H1 (cell line): ENCODE measurements around the gene SORL1-AS1.
A peak's percentile ranks its signal among the peaks of the same experiment; 100 is the strongest.

Experiments
- CTCF ChIA-PET: fragments of 300-600 bp; sonication (Branson Sonifier 250); formaldehyde crosslinking; loops from one replicate; lab custom pipeline; 2021; ENCODE audit not compliant: partially characterized antibody; lab: Charles Lee
- POLR2A ChIA-PET: fragments of 300-600 bp; sonication (Branson Sonifier 250); formaldehyde crosslinking; loops from one replicate; lab custom pipeline; 2021; ENCODE audit warnings: inconsistent platforms; ENCODE audit not compliant: partially characterized antibody; lab: Charles Lee
- DNase-seq, 2 experiments: peaks; one replicate each; pipeline versions ENCODE4 v3.0.0 to v3.0.0-alpha.2; 2010 to 2022; ENCODE audit warnings: low spot score in 2 of 2, low read depth in 1 of 2, mixed read lengths in 1 of 2
- FAIRE-seq: peaks from 2 replicates; lab custom pipeline; 2011; peaks lifted over from hg19 to GRCh38; lab: Jason Lieb, UNC
- H2AFZ ChIP-seq: 2 replicates; pipeline ENCODE4 v1.8.1; 2012; ENCODE audit warnings: low read length, inconsistent platforms
- H2AK5ac ChIP-seq: 2 replicates; pipeline ENCODE4 v1.6.1; 2013; ENCODE audit warnings: low read depth, low read length
- H2BK120ac ChIP-seq: replicated peaks from 2 replicates; pipeline ENCODE3; 2013; ENCODE audit warnings: low read depth, low read length, inconsistent platforms
- H2BK12ac ChIP-seq: 2 replicates; pipeline ENCODE4 v1.6.1; 2013; ENCODE audit warnings: low read depth, low read length
- H2BK15ac ChIP-seq: 2 replicates; pipeline ENCODE4 v1.6.1; 2013; ENCODE audit warnings: low read length
- H2BK20ac ChIP-seq: 2 replicates; pipeline ENCODE4 v1.6.1; 2013; ENCODE audit warnings: low read length
- H2BK5ac ChIP-seq: 2 replicates; pipeline ENCODE4 v1.6.1; 2013; ENCODE audit warnings: low read depth, low read length
- H3K14ac ChIP-seq: 2 replicates; pipeline ENCODE4 v1.6.1; 2013; ENCODE audit warnings: inconsistent platforms; ENCODE audit not compliant: insufficient read length
- H3K18ac ChIP-seq: 2 replicates; pipeline ENCODE4 v1.6.1; 2013; ENCODE audit warnings: low read length; ENCODE audit errors: extremely low read depth
- H3K23ac ChIP-seq: 2 replicates; pipeline ENCODE4 v1.6.1; 2013; ENCODE audit warnings: inconsistent platforms; ENCODE audit not compliant: insufficient read length
- H3K23me2 ChIP-seq: 2 replicates; pipeline ENCODE4 v1.6.1; 2013; ENCODE audit warnings: low read depth, low read length
- H3K27ac ChIP-seq: 2 replicates; pipeline ENCODE4 v1.6.1; 2011; ENCODE audit warnings: low read depth, low read length, inconsistent platforms
- H3K27me3 ChIP-seq, 4 experiments: replicated peaks in 1 of 4; 1 replicate in 1 of 4; 2 replicates in 3 of 4; pipeline versions ENCODE4 v1.6.1 to v1.8.1; 2011 to 2013; ENCODE audit warnings: low read length in 3 of 4, mild to moderate bottlenecking in 3 of 4, inconsistent platforms in 2 of 4, mixed read lengths in 2 of 4, moderate library complexity in 1 of 4; ENCODE audit not compliant: control insufficient read depth in 3 of 4, insufficient read depth in 3 of 4; ENCODE audit errors: extremely low read depth in 1 of 4
- H3K36me3 ChIP-seq, 4 experiments: 2 replicates each; pipeline versions ENCODE4 v1.6.1 to v1.8.1; 2011 to 2013; ENCODE audit warnings: mild to moderate bottlenecking in 4 of 4, low read length in 3 of 4, moderate library complexity in 2 of 4, control low read depth in 1 of 4, inconsistent platforms in 1 of 4; ENCODE audit not compliant: insufficient read depth in 4 of 4, control insufficient read depth in 2 of 4
- H3K4ac ChIP-seq: replicated peaks from 2 replicates; pipeline ENCODE3; 2013; ENCODE audit warnings: low read length, low read depth, mixed read lengths, inconsistent platforms; ENCODE audit not compliant: insufficient read length
- H3K4me1 ChIP-seq, 4 experiments: replicated peaks in 1 of 4; 1 replicate in 1 of 4; 2 replicates in 3 of 4; pipeline versions ENCODE4 v1.6.1 to v1.8.1; 2011 to 2013; ENCODE audit warnings: low read length in 3 of 4, inconsistent platforms in 2 of 4, mixed read lengths in 1 of 4; ENCODE audit not compliant: insufficient read depth in 4 of 4, control insufficient read depth in 3 of 4
- H3K4me2 ChIP-seq, 2 experiments: 2 replicates each; pipeline versions ENCODE4 v1.6.1 to v1.8.1; 2011 to 2013; ENCODE audit warnings: low read depth in 2 of 2, low read length in 2 of 2, control low read depth in 1 of 2, inconsistent platforms in 1 of 2, mild to moderate bottlenecking in 1 of 2; ENCODE audit not compliant: insufficient read depth in 1 of 2
- H3K4me3 ChIP-seq, 4 experiments: fragments of 200-600, 300-600 bp in 1 of 4; sonication (generic), shearing (Covaris generic), sonication (Bioruptor Twin) in 1 of 4; 2 replicates each; pipeline versions ENCODE4 v1.5.1 to v1.8.1; 2011 to 2016; ENCODE audit warnings: low read length in 4 of 4, low read depth in 3 of 4, control low read depth in 2 of 4, inconsistent platforms in 2 of 4, mild to moderate bottlenecking in 2 of 4, mixed read lengths in 1 of 4, moderate library complexity in 1 of 4; ENCODE audit not compliant: insufficient read depth in 2 of 4; ENCODE audit errors: extremely low read depth in 1 of 4
- H3K56ac ChIP-seq: replicated peaks from 2 replicates; pipeline ENCODE3; 2013; ENCODE audit warnings: low read depth, mild to moderate bottlenecking, mixed read lengths, low read length, inconsistent platforms; ENCODE audit not compliant: insufficient read length
- H3K79me1 ChIP-seq: 2 replicates; pipeline ENCODE4 v1.6.1; 2013; ENCODE audit warnings: low read depth, low read length, control low read depth
- H3K79me2 ChIP-seq, 2 experiments: 2 replicates each; pipeline versions ENCODE4 v1.6.1 to v1.8.1; 2012 to 2013; ENCODE audit warnings: low read length in 2 of 2, mild to moderate bottlenecking in 2 of 2, inconsistent platforms in 1 of 2; ENCODE audit not compliant: insufficient read depth in 2 of 2, control insufficient read depth in 1 of 2
- H3K9ac ChIP-seq, 4 experiments: replicated peaks in 1 of 4; 1 replicate in 1 of 4; 2 replicates in 3 of 4; pipeline versions ENCODE4 v1.6.1 to v1.8.1; 2011 to 2013; ENCODE audit warnings: low read depth in 3 of 4, low read length in 3 of 4, control low read depth in 2 of 4, mild to moderate bottlenecking in 2 of 4, moderate library complexity in 2 of 4, inconsistent platforms in 1 of 4; ENCODE audit errors: extremely low read depth in 1 of 4
- H3K9me3 ChIP-seq, 2 experiments: 2 replicates each; pipeline versions ENCODE4 v1.6.1 to v1.8.1; 2012 to 2013; ENCODE audit warnings: mild to moderate bottlenecking in 2 of 2, moderate library complexity in 2 of 2, control low read depth in 1 of 2, inconsistent platforms in 1 of 2, low read depth in 1 of 2, low read length in 1 of 2, mixed read lengths in 1 of 2; ENCODE audit not compliant: insufficient read depth in 2 of 2
- H4K20me1 ChIP-seq, 2 experiments: replicated peaks in 1 of 2; 2 replicates each; pipeline versions ENCODE3 to v1.8.1; 2011 to 2013; ENCODE audit warnings: inconsistent platforms in 2 of 2, low read length in 2 of 2, mild to moderate bottlenecking in 1 of 2; ENCODE audit not compliant: insufficient read depth in 2 of 2, control insufficient read depth in 1 of 2
- H4K5ac ChIP-seq: 2 replicates; pipeline ENCODE4 v1.6.1; 2013; ENCODE audit warnings: low read length, low read depth, mixed read lengths, inconsistent platforms; ENCODE audit not compliant: insufficient read length
- H4K8ac ChIP-seq: 2 replicates; pipeline ENCODE4 v1.8.0; 2013; ENCODE audit warnings: mild to moderate bottlenecking, moderate library complexity, low read length, inconsistent platforms; ENCODE audit not compliant: insufficient read depth; ENCODE audit errors: extremely low read depth
- H4K91ac ChIP-seq: replicated peaks from 2 replicates; pipeline ENCODE3; 2013; ENCODE audit warnings: low read length, mixed read lengths, inconsistent platforms; ENCODE audit not compliant: insufficient read length
- CBX5 ChIP-seq: fragments of 300-800, 300-1000 bp; sonication (generic); IDR thresholded peaks from 2 replicates; pipeline ENCODE4 v1.7.1; 2016; ENCODE audit warnings: antibody characterized with exemption, low read length, low read depth
- CBX8 ChIP-seq: fragments of 300-800, 300-1000 bp; sonication (generic); IDR thresholded peaks from 2 replicates; pipeline ENCODE4 v1.7.1; 2016; ENCODE audit warnings: low read depth, low read length, borderline replicate concordance
- EP300 ChIP-seq, 2 experiments: IDR thresholded peaks; 1 replicate in 1 of 2; 2 replicates in 1 of 2; pipeline ENCODE4 v1.6.1; 2011 to 2012; ENCODE audit warnings: low read depth in 2 of 2, low read length in 2 of 2, mild to moderate bottlenecking in 2 of 2, borderline replicate concordance in 1 of 2, inconsistent platforms in 1 of 2, moderate library complexity in 1 of 2
- GTF2F1 ChIP-seq: IDR thresholded peaks from 2 replicates; pipeline ENCODE4 v1.6.1; 2012; ENCODE audit warnings: low read depth, low read length, improper control_type of control experiment, borderline replicate concordance
- HDAC6 ChIP-seq: IDR thresholded peaks from one replicate; pipeline ENCODE4 v1.7.1; 2012; ENCODE audit warnings: low read depth, mild to moderate bottlenecking, inconsistent platforms, low read length, moderate library complexity
- JUND ChIP-seq: IDR thresholded peaks from 2 replicates; pipeline ENCODE4 v1.6.1; 2011; ENCODE audit warnings: mild to moderate bottlenecking, improper control_type of control experiment, low read length
- KDM1A ChIP-seq: fragments of 200-600, 300-600 bp; sonication (generic); IDR thresholded peaks from 2 replicates; pipeline ENCODE4 v1.7.1; 2016; ENCODE audit warnings: mild to moderate bottlenecking, low read length, borderline replicate concordance
- KDM4A ChIP-seq: IDR thresholded peaks from one replicate; pipeline ENCODE4 v1.7.1; 2012; ENCODE audit warnings: low read depth, mild to moderate bottlenecking, moderate library complexity, low read length, inconsistent platforms; ENCODE audit not compliant: severe bottlenecking
- POLR2A ChIP-seq, 2 experiments: IDR thresholded peaks; 1 replicate in 1 of 2; 2 replicates in 1 of 2; pipeline ENCODE4 v1.6.1; 2011; ENCODE audit warnings: low read depth in 2 of 2, low read length in 2 of 2, mild to moderate bottlenecking in 2 of 2; ENCODE audit errors: control extremely low read depth in 1 of 2
- RNF2 ChIP-seq: fragments of 200-900, 300-1000 bp; sonication (generic); IDR thresholded peaks from 2 replicates; pipeline ENCODE4 v1.7.1; 2016; ENCODE audit warnings: borderline replicate concordance, low read depth, mild to moderate bottlenecking, antibody characterized with exemption, low read length; ENCODE audit not compliant: poor library complexity, severe bottlenecking; ENCODE audit errors: missing control alignments
- SP4 ChIP-seq: IDR thresholded peaks from 2 replicates; pipeline ENCODE4 v1.6.1; 2012; ENCODE audit warnings: low read length, inconsistent platforms
- TBP ChIP-seq: IDR thresholded peaks from 2 replicates; pipeline ENCODE4 v1.6.1; 2011; ENCODE audit warnings: low read depth, low read length, improper control_type of control experiment
- WGBS, 2 experiments: shearing (Covaris generic) in 1 of 2; methylation state at CpG; one replicate each; pipeline versions ENCODE4 v1.1.6 to v1.1.7; 2013 to 2015; ENCODE audit warnings: low lambda C conversion rate in 2 of 2, mixed read lengths in 2 of 2, inconsistent platforms in 1 of 2, low coverage in 1 of 2, missing lambda C conversion rate in 1 of 2; ENCODE audit not compliant: insufficient replicate concordance in 2 of 2, insufficient coverage in 1 of 2, insufficient read length in 1 of 2; ENCODE audit errors: extremely low coverage in 1 of 2, missing lambda C conversion rate in 1 of 2; 5-methylcytosine and 5-hydroxymethylcytosine counted together
- TF ChIP-seq, protein P1 (sequence below): IDR thresholded peaks from 2 replicates; pipeline ENCODE4 v1.6.1; 2012; ENCODE audit warnings: inconsistent platforms

Gene SORL1-AS1

DNA sequence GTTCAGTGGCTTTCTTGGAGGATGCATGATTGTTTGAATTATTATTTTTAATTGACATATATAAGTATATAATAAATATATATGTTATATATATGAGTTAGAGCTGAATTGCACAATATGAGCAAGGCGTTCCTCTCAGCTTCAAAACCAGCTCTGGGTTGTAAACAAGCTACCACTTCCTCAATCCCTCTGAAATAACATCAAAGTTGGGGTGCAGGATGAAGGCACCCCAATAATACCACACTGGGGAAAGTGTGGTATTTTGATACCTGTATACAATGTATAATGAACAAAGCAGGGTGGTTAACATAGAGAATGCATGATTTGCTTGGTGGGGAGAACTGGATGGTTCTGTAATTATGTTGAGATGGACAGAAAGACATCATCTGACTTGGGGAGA is 2.4 kb downstream of the SORL1-AS1 start:
- Histone ChIP-seq H3K4me1 (peaks cover 9 to 18% (median 11%) of the 10 kb centered on the region in 4 experiments), H3K23ac (no peak overlapping the region), H3K14ac (no peak overlapping the region), H2BK12ac (peak overlapping the region; percentile 55; the same call in 1 of the 2 replicates), H3K27me3 (peaks cover 0 to 3% (median 1%) of the 10 kb centered on the region in 4 experiments; a peak in 4 of 7 replicates), H2BK15ac (no peak overlapping the region; the same call in 1 of the 2 replicates), H3K4ac (no peak overlapping the region), H3K4me3 (no peak overlapping the region), H4K5ac (no peak overlapping the region), H3K36me3 (no peaks in the 10 kb centered on the region), H2BK120ac (no peak overlapping the region), H2AFZ (no peak overlapping the region), H3K9ac (no peak overlapping the region), H2BK20ac (no peak overlapping the region), H4K91ac (no peak overlapping the region), H3K56ac (no peak overlapping the region), H3K79me2 (peaks cover 6 to 30% of the 10 kb centered on the region in 2 experiments; a peak in 3 of 4 replicates), H4K20me1 (peaks cover 0 to 2% of the 10 kb centered on the region in 2 experiments), H3K79me1 (no peaks in the 10 kb centered on the region; the same call in 1 of the 2 replicates), H3K18ac (no peak overlapping the region), H2AK5ac (0 out of 2 replicates have a peak overlapping the region, but pooled peaks have one; percentile 49), H3K9me3 (no peaks in the 10 kb centered on the region), H3K27ac (no peak overlapping the region), H3K23me2 (peaks cover 10% of the 10 kb centered on the region), H2BK5ac (no peak overlapping the region; the same call in 1 of the 2 replicates), H3K4me2 (no peak overlapping the region), H4K8ac (no peak overlapping the region; the same call in 1 of the 2 replicates)
- FAIRE-seq: no peak
- ChIA-PET CTCF (interaction anchor here (1.0 to 2.8 kb wide), 8 partner anchors 9 to 224 kb away, joined by 3 to 18 read pairs (median 6); no protein-coding TSS in a partner anchor), POLR2A (interaction anchor here (2.3 to 2.8 kb wide), 2 partner anchors 12 to 17 kb away, joined by 8 to 11 read pairs; no protein-coding TSS in a partner anchor)
- WGBS, 2 experiments: 86% methylated on average over 1 of the region's 1 CpG; no CpG with 5 or more reads in 1 of the 2 experiments
- DNase-seq: no peak
- TF ChIP-seq EP300 (IDR thresholded peaks at IDR 0.05; ENCODE audit: borderline replicate concordance in 1 of 2, low read depth in 2 of 2, low read length in 2 of 2) (no peak), HDAC6 (no peak), SP4 (no peak), KDM1A (no peak), POLR2A (IDR thresholded peaks at IDR 0.05; ENCODE audit: control extremely low read depth in 1 of 2, low read depth in 2 of 2, low read length in 2 of 2) (no peak), CBX5 (no peak), KDM4A (no peak), GTF2F1 (no peak), TBP (no peak), CBX8 (no peak), JUND (no peak), RNF2 (no peak)
- TF ChIP-seq, protein P1, sequence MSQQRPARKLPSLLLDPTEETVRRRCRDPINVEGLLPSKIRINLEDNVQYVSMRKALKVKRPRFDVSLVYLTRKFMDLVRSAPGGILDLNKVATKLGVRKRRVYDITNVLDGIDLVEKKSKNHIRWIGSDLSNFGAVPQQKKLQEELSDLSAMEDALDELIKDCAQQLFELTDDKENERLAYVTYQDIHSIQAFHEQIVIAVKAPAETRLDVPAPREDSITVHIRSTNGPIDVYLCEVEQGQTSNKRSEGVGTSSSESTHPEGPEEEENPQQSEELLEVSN: no peak
